A673 (cell line): ENCODE data around the gene RPL6. TPM values are rescaled to one million over a fixed set of nuclear protein-coding genes. Genes with fewer than 3 reads are reported as not detected.

ENCODE experiments used
- BruUV-seq: library from RNA; stranded (reverse); fragments of 400-500 nt; replicated peaks from 2 replicates; lab custom pipeline; 2021; lab: Mats Ljungman, UMichigan
- CTCF ChIA-PET: fragments of 300-600 bp; sonication (Branson Sonifier 250); formaldehyde crosslinking; loops from one replicate; lab custom pipeline; 2022; ENCODE audit warnings: antibody characterized with exemption; lab: Charles Lee
- POLR2A ChIA-PET: fragments of 300-600 bp; sonication (Branson Sonifier 250); formaldehyde crosslinking; loops from one replicate; lab custom pipeline; 2022; ENCODE audit warnings: antibody characterized with exemption; ENCODE audit not compliant: low non-redundant PET; lab: Charles Lee
- DNase-seq: peaks from one replicate; pipeline ENCODE4 v3.0.0-alpha.2; 2015; ENCODE audit warnings: low spot score
- H3K27ac ChIP-seq: fragments of 200-600 bp; sonication (generic); 2 replicates; pipeline ENCODE4 v1.5.1; 2016; ENCODE audit warnings: mixed run types, low read depth, mild to moderate bottlenecking, mixed read lengths, antibody characterized with exemption, low read length; ENCODE audit not compliant: poor library complexity, severe bottlenecking
- H3K27me3 ChIP-seq: fragments of 200-600 bp; sonication (generic); replicated peaks from 2 replicates; pipeline ENCODE4 v1.6.1; 2017; ENCODE audit warnings: mixed run types, low read depth, mild to moderate bottlenecking, mixed read lengths, antibody characterized with exemption, low read length; ENCODE audit not compliant: insufficient read depth, poor library complexity
- H3K36me3 ChIP-seq: fragments of 200-600 bp; sonication (generic); 2 replicates; pipeline ENCODE4 v1.6.1; 2016; ENCODE audit warnings: mixed run types, mild to moderate bottlenecking, mixed read lengths, antibody characterized with exemption, low read length; ENCODE audit not compliant: insufficient read depth, poor library complexity, severe bottlenecking
- H3K4me1 ChIP-seq: fragments of 200-600 bp; sonication (generic); 2 replicates; pipeline ENCODE4 v1.6.1; 2017; ENCODE audit warnings: mixed run types, mild to moderate bottlenecking, mixed read lengths, antibody characterized with exemption, low read length; ENCODE audit not compliant: insufficient read depth, poor library complexity, severe bottlenecking
- H3K4me3 ChIP-seq: fragments of 200-600 bp; sonication (generic); 2 replicates; pipeline ENCODE4 v1.5.1; 2016; ENCODE audit warnings: low read depth, mixed run types, mild to moderate bottlenecking, mixed read lengths, low read length; ENCODE audit not compliant: poor library complexity, severe bottlenecking
- H3K9me3 ChIP-seq: fragments of 200-600 bp; sonication (generic); 2 replicates; pipeline ENCODE4 v1.6.1; 2016; ENCODE audit warnings: mixed run types, low read depth, mild to moderate bottlenecking, mixed read lengths, antibody characterized with exemption, low read length; ENCODE audit not compliant: poor library complexity, severe bottlenecking
- EZH2 ChIP-seq: fragments of 200-600 bp; sonication (generic); IDR thresholded peaks from 2 replicates; pipeline ENCODE4 v1.6.1; 2017; ENCODE audit warnings: borderline replicate concordance, low read depth, mild to moderate bottlenecking, mixed read lengths, antibody characterized with exemption, low read length; ENCODE audit not compliant: poor library complexity, severe bottlenecking
- intact Hi-C: fragments of 100-400 bp; cut with micrococcal nuclease; formaldehyde crosslinking; loops from one replicate; pipeline ENCODE4 v1.10.0; 2022; ENCODE audit not compliant: unreplicated experiment
- total RNA-seq: library from RNA; stranded (reverse); gene quantifications from 2 replicates; pipeline ENCODE4 v1.2.3, GENCODE V29; 2021
- TF ChIP-seq, protein P1 (sequence below): fragments of 300-800, 200-600 bp; sonication (generic); conservative IDR thresholded peaks from 2 replicates; pipeline ENCODE4 v1.5.1; 2017; ENCODE audit warnings: low read depth, mild to moderate bottlenecking, antibody characterized with exemption, low read length, moderate library complexity, mixed read lengths

Gene RPL6
- total RNA-seq, 1 experiment from 2014 or later, result 1,605 TPM

GRCh38 chr12:112424126-112424525 lies 14.7 kb upstream of the RPL6 start:
- no peak overlapping the region for H3K27ac ChIP-seq
- no peaks in the 10 kb centered on the region for H3K9me3 ChIP-seq
- TF ChIP-seq, protein P1, sequence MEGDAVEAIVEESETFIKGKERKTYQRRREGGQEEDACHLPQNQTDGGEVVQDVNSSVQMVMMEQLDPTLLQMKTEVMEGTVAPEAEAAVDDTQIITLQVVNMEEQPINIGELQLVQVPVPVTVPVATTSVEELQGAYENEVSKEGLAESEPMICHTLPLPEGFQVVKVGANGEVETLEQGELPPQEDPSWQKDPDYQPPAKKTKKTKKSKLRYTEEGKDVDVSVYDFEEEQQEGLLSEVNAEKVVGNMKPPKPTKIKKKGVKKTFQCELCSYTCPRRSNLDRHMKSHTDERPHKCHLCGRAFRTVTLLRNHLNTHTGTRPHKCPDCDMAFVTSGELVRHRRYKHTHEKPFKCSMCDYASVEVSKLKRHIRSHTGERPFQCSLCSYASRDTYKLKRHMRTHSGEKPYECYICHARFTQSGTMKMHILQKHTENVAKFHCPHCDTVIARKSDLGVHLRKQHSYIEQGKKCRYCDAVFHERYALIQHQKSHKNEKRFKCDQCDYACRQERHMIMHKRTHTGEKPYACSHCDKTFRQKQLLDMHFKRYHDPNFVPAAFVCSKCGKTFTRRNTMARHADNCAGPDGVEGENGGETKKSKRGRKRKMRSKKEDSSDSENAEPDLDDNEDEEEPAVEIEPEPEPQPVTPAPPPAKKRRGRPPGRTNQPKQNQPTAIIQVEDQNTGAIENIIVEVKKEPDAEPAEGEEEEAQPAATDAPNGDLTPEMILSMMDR, result no peak
- TF ChIP-seq EZH2, result no peak
- ChIA-PET CTCF (no interaction called here), POLR2A (no interaction called here)
- DNase-seq, result no peak
- BruUV-seq, result no TSS peak
- intact Hi-C loops, result no loop called here
- no peak overlapping the region for H3K4me3 ChIP-seq
- peaks cover 9% of the 10 kb centered on the region for H3K4me1 ChIP-seq
- no peaks in the 10 kb centered on the region for H3K36me3 ChIP-seq
- H3K27me3 ChIP-seq, result no peaks in the 10 kb centered on the region

- Histone ChIP-seq H3K4me1 (peaks cover 9% of the 10 kb centered on the region), H3K4me3 (no peak overlapping the region), H3K9me3 (no peaks in the 10 kb centered on the region), H3K27me3 (no peaks in the 10 kb centered on the region), H3K27ac (no peak overlapping the region), H3K36me3 (no peaks in the 10 kb centered on the region)
- CTCF ChIA-PET, result no interaction called here
- POLR2A ChIA-PET, result no interaction called here
- intact Hi-C loops, result no loop called here
- no peak for DNase-seq
- no TSS peak for BruUV-seq
- no peak for TF ChIP-seq EZH2
- TF ChIP-seq, protein P1, result no peak
Measured at GRCh38 chr12:112422531-112422930, 13.1 kb upstream of the RPL6 start.

DNA sequence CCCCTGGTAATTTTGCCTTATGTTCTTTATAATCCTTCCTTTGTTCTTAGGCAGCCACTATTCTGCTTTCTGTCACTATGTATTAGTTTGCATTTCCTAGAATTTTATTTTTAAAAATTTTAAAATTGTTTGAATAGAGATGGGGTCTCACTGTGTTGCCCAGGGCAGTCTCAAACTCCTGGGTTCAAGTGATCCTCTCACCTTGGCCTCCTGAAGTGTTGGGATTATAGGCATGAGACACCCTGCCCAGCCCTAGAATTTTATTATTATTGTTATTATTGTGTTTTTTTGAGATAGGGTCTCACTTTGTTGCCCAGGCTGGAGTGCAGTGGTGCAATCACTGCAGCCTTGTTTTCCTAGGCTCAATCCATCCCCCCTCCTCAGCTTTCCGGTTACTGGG lies 12.0 kb upstream of the RPL6 start:
- H3K4me3 ChIP-seq, result no peak overlapping the region
- no peak for DNase-seq
- no peaks in the 10 kb centered on the region for H3K36me3 ChIP-seq
- TF ChIP-seq EZH2, result no peak
- TF ChIP-seq, protein P1, result no peak
- H3K4me1 ChIP-seq, result peaks cover 9% of the 10 kb centered on the region
- intact Hi-C loops, result no loop called here
- no peak overlapping the region for H3K27ac ChIP-seq
- no TSS peak for BruUV-seq
- POLR2A ChIA-PET, result no interaction called here
- H3K9me3 ChIP-seq, result no peaks in the 10 kb centered on the region
- no peaks in the 10 kb centered on the region for H3K27me3 ChIP-seq
- CTCF ChIA-PET, result no interaction called here
